ENCODE results near the gene PPP3R1.

- TF ChIP-seq POLR2AphosphoS5 (IDR thresholded peaks at IDR 0.05; ENCODE audit: low read depth, low read length), result no peak
- no peak for TF ChIP-seq POLR2A (IDR thresholded peaks at IDR 0.05; ENCODE audit: low read depth, low read length)
These were observed 69.4 kb downstream of the PPP3R1 start for GRCh38 chr2:68182902-68183301.

Data from GM12892 (cell line).